Panc1 (cell line): ENCODE data around the gene BBC3.

Source experiments
- REST ChIP-seq, 2 experiments: IDR thresholded peaks; 2 replicates each; pipeline ENCODE4 v1.6.1; 2011 to 2012; ENCODE audit warnings: low read depth in 2 of 2, control low read depth in 1 of 2, low read length in 1 of 2, mild to moderate bottlenecking in 1 of 2, moderate library complexity in 1 of 2; ENCODE audit not compliant: insufficient read depth in 1 of 2
- TF ChIP-seq, protein P1 (sequence below): fragments of 450-650 bp; IDR thresholded peaks from 2 replicates; pipeline ENCODE4 v1.5.1; 2017; ENCODE audit warnings: mild to moderate bottlenecking

DNA sequence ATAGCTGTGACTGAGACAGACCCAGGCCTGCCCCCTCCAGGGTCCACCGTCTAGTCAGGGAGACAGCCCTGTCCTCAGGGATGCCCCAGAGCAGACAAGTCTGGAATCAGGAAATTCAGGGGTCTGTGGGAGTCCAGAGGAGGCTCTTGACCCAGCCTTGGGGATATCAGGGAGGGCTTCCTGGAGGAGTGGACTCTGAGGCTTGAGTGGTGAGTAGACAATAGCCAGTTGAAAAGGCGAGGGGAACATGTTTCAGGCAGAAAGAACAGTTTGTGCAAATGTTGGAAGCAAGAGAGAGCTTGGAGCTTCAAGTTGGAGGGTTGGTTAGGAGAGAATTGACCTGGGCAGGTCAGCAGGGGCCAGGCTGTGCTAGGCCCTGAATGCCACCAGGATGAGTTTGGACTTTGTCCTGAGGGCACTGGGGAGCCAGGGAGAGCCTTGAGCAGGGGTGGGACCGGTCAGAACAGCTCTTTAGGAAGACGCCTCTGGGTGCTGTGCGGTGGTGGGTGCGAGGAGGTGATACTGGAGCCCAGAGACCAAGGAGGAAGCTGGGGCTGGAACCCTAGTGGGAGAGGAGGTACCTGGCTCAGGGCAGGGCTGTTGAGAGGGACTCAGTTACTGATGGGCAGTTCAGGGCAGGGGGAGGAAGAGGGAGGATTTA is 28.0 kb upstream of the BBC3 start:
- TF ChIP-seq, protein P1, sequence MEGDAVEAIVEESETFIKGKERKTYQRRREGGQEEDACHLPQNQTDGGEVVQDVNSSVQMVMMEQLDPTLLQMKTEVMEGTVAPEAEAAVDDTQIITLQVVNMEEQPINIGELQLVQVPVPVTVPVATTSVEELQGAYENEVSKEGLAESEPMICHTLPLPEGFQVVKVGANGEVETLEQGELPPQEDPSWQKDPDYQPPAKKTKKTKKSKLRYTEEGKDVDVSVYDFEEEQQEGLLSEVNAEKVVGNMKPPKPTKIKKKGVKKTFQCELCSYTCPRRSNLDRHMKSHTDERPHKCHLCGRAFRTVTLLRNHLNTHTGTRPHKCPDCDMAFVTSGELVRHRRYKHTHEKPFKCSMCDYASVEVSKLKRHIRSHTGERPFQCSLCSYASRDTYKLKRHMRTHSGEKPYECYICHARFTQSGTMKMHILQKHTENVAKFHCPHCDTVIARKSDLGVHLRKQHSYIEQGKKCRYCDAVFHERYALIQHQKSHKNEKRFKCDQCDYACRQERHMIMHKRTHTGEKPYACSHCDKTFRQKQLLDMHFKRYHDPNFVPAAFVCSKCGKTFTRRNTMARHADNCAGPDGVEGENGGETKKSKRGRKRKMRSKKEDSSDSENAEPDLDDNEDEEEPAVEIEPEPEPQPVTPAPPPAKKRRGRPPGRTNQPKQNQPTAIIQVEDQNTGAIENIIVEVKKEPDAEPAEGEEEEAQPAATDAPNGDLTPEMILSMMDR = no peak
- TF ChIP-seq REST (IDR thresholded peaks at IDR 0.05; ENCODE audit: insufficient read depth in 1 of 2, low read depth in 2 of 2, low read length in 1 of 2) = no peak
